Measurements from ENCODE around the gene TPRX1. TPM values are rescaled to one million over a fixed set of nuclear protein-coding genes. Genes with fewer than 3 reads are reported as not detected.
A peak's percentile ranks its signal among the peaks of the same experiment; 100 is the strongest.
"Not testable (repeated sequence)": the region's sequence is repeated elsewhere in the genome, so short reads cannot be mapped to it uniquely, and the experiment has no call there.

TPRX1 gene
- total and polyA plus RNA-seq, 2 experiments from 2014 or later, result not detected

DNA sequence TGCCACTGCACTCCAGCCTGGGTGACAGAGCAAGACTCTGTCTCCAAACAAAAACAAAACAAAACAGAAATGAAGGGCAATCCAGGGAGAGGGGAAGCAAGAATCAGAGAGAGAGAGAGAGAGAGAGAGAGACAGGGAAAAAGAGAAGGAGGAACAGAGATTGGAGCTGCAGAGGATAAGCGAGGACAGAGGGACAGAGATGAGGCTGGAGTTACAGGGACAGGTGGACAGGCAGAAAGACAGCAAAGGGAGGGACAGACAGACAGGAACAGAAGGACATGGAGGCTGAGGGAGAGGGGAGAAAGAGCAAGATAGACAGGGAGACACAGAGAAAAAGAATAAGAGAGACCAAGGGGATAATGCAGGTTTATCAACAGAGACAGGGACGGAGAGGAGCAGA is 16.1 kb upstream of the TPRX1 start:
- Histone ChIP-seq H3K4me1 (ENCODE audit: low read depth) (peaks cover 11% of the 10 kb centered on the region), H3K27ac (peak overlapping the region; percentile 69), H3K36me3 (no peaks in the 10 kb centered on the region), H3K4me3 (no peak overlapping the region), H3K9me3 (ENCODE audit: low read depth) (no peaks in the 10 kb centered on the region), H3K27me3 (no peaks in the 10 kb centered on the region)
- DNase-seq (ENCODE audit: low read depth in 1 of 2, low spot score in 1 of 2), result no peak
- TF ChIP-seq, protein P1, sequence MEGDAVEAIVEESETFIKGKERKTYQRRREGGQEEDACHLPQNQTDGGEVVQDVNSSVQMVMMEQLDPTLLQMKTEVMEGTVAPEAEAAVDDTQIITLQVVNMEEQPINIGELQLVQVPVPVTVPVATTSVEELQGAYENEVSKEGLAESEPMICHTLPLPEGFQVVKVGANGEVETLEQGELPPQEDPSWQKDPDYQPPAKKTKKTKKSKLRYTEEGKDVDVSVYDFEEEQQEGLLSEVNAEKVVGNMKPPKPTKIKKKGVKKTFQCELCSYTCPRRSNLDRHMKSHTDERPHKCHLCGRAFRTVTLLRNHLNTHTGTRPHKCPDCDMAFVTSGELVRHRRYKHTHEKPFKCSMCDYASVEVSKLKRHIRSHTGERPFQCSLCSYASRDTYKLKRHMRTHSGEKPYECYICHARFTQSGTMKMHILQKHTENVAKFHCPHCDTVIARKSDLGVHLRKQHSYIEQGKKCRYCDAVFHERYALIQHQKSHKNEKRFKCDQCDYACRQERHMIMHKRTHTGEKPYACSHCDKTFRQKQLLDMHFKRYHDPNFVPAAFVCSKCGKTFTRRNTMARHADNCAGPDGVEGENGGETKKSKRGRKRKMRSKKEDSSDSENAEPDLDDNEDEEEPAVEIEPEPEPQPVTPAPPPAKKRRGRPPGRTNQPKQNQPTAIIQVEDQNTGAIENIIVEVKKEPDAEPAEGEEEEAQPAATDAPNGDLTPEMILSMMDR (IDR thresholded peaks at IDR 0.05; ENCODE audit: low read depth, low read length), result no peak

DNA sequence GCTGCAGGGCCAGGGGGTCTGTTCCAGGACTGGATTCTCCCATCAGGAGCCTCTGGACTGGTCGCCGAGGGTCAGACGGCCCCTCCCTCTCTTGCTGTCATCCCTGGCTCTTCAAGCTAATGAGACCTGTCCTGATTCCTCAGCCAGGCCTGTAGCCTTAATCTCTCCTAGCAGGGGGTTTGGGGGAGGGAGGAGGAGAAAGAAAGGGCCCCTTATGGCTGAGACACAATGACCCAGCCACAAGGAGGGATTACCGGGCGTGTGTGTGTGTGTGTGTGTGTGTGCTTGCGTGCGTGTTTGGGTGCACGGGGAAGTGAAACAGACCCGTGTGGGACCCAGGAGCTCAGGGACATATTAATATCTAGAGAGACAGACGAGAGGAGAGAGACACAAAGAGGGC is 15.5 kb upstream of the TPRX1 start:
- H3K9me3 ChIP-seq (ENCODE audit: low read depth), result no peaks in the 10 kb centered on the region
- peak in 1 of 2 donors; percentile 55 for DNase-seq (ENCODE audit: low read depth in 1 of 2, low spot score in 1 of 2)
- H3K36me3 ChIP-seq, result no peaks in the 10 kb centered on the region
- H3K4me3 ChIP-seq, result no peak overlapping the region
- peak overlapping the region; percentile 69 for H3K27ac ChIP-seq
- TF ChIP-seq, protein P1 (IDR thresholded peaks at IDR 0.05; ENCODE audit: low read depth, low read length), result no peak
- peaks cover 11% of the 10 kb centered on the region for H3K4me1 ChIP-seq (ENCODE audit: low read depth)
- H3K27me3 ChIP-seq, result no peaks in the 10 kb centered on the region

DNA sequence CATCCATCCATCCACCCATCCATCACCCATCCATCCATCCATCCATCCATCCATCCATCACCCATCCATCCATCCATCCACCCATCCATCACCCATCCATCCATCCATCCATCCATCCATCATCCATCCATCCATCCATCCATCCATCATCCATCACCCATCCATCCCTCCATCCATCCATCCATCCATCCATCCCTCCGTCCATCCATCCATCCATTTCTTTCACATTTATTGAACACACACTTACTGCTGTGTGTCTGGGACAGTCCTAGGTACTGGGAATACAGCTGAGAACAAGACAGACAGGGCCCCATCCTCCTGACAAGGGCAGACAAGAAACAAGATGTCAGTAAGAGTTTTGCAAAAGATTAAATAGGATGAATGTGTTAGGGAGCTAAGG is 13.9 kb upstream of the TPRX1 start:
- H3K4me3 ChIP-seq; H3K9me3 ChIP-seq (ENCODE audit: low read depth); H3K27ac ChIP-seq; H3K36me3 ChIP-seq; DNase-seq (ENCODE audit: low read depth in 1 of 2, low spot score in 1 of 2); H3K27me3 ChIP-seq: not testable (repeated sequence)
- peaks cover 11% of the 10 kb centered on the region for H3K4me1 ChIP-seq (ENCODE audit: low read depth)

DNA sequence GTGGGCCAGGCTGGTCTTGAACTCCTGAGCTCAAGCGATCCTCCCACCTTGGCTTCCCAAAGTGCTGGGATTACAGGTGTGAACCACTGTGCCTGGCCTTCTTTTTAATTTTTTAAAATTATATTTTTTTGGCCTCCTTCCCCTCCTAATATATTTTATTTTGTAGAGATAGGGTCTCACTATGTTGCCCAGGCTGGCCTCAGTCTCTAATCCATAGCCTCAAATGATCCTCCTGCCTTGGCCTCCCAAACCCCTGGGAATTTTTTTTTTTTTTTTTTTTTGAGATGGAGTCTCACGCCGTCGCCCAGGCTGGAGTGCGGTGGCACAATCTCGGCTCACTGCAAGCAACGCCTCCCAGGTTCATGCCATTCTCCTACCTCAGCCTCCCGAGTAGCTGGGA is 11.9 kb upstream of the TPRX1 start:
- not testable (repeated sequence) for DNase-seq (ENCODE audit: low read depth in 1 of 2, low spot score in 1 of 2); H3K27me3 ChIP-seq; H3K27ac ChIP-seq; H3K9me3 ChIP-seq (ENCODE audit: low read depth); H3K4me3 ChIP-seq; H3K36me3 ChIP-seq
- peaks cover 11% of the 10 kb centered on the region for H3K4me1 ChIP-seq (ENCODE audit: low read depth)

DNA sequence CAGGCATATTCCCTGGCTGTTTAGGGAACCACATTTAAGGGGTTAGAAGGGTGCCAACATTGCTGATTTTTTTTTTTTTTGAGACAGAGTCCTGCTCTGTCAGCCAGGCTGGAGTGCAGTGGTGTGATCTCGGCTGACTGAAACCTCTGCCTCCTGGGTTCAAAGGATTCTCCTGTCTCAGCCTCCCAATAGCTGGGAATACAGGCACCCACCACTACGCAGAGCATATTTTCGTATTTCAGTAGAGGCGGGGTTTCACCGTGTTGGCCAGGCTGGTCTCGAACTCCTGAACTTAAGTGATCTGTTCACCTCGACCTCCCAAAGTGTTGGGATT is 9.6 kb upstream of the TPRX1 start:
- Histone ChIP-seq H3K9me3 (ENCODE audit: low read depth) (no peaks in the 10 kb centered on the region), H3K4me3 (no peak overlapping the region), H3K27ac (no peak overlapping the region), H3K27me3 (no peaks in the 10 kb centered on the region), H3K36me3 (no peaks in the 10 kb centered on the region), H3K4me1 (ENCODE audit: low read depth) (no peaks in the 10 kb centered on the region)
- no peak for DNase-seq (ENCODE audit: low read depth in 1 of 2, low spot score in 1 of 2)
- TF ChIP-seq, protein P1 (IDR thresholded peaks at IDR 0.05; ENCODE audit: low read depth, low read length), result no peak

DNA sequence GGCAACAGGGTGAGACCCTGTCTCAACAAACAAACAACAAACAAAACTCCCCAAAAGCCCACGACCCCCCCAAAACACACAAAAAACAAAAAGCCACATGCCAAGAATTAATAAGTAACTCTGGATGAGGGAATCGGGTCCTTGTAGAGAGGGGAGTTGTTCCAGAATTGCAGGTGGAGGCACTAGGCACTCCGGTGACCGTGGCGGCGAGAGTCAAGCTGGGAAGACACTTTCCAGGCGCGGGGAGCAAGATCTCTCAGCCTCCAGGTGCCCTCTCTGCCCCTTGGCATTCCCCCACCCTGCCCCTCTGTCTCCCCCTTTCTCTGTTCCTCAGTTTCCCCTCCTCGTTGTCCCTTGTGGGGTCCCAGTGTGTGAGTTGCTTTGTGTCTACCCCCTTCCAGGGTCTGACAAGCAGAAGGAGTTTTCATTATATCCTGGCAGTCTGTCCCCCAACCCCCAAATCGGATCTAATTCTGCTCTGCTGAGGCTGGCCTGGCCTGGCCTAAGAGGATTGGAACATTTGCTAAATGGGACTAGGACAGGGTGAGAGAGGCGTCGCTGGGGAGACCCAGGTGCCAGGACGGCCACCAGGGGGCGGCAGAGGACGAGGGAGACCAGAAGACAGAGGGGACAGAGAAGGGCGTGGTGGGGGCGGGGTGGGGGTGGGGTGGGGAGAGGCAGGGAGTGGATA is 9.1 kb upstream of the TPRX1 start:
- Histone ChIP-seq H3K9me3 (ENCODE audit: low read depth) (no peaks in the 10 kb centered on the region), H3K36me3 (no peaks in the 10 kb centered on the region), H3K4me3 (no peak overlapping the region), H3K27ac (no peak overlapping the region), H3K4me1 (ENCODE audit: low read depth) (no peaks in the 10 kb centered on the region), H3K27me3 (no peaks in the 10 kb centered on the region)
- DNase-seq (ENCODE audit: low read depth in 1 of 2, low spot score in 1 of 2), result peak; percentile 70 to 90
- TF ChIP-seq, protein P1 (IDR thresholded peaks at IDR 0.05; ENCODE audit: low read depth, low read length), result peak; percentile 54

DNA sequence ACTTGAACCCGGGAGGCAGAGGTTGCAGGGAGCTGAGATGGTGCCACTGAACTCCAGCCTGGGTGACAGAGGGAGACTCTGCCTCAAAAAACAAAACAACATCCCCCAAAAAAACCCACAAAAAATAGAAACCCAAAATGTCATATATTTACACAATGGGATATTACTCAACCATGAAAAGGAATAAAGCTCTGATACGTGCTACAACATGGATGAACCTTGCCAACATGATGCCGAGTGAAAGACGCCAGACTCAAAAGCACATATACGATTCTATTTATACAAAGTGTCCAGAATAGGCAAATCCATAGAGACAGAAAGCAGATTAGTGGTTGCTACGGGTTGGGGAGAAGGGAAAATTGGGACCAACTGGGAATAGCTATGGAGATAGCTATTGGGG is 2.1 kb upstream of the TPRX1 start:
- Histone ChIP-seq H3K9me3 (ENCODE audit: low read depth) (no peaks in the 10 kb centered on the region), H3K4me3 (no peak overlapping the region)

More for the DNA sequence above, 2.1 kb upstream of the TPRX1 start:
- Histone ChIP-seq H3K27ac (no peak overlapping the region), H3K36me3 (no peaks in the 10 kb centered on the region), H3K4me1 (ENCODE audit: low read depth) (no peaks in the 10 kb centered on the region), H3K27me3 (no peaks in the 10 kb centered on the region)
- no peak for DNase-seq (ENCODE audit: low read depth in 1 of 2, low spot score in 1 of 2)
- TF ChIP-seq, protein P1 (IDR thresholded peaks at IDR 0.05; ENCODE audit: low read depth, low read length), result no peak
